Ramos (cell line): Measurements from ENCODE around the gene TMTC2.
"Not testable (repeated sequence)": the region's sequence is repeated elsewhere in the genome, so short reads cannot be mapped to it uniquely, and the experiment has no call there.

Source experiments
- in situ Hi-C: fragments of 300-500 bp; cut with MboI; formaldehyde crosslinking; loops from one replicate; pipeline ENCODE4 v1.14.3; 2022; ENCODE audit warnings: low sequenced_read_pairs; ENCODE audit not compliant: unreplicated experiment

TMTC2 gene

DNA sequence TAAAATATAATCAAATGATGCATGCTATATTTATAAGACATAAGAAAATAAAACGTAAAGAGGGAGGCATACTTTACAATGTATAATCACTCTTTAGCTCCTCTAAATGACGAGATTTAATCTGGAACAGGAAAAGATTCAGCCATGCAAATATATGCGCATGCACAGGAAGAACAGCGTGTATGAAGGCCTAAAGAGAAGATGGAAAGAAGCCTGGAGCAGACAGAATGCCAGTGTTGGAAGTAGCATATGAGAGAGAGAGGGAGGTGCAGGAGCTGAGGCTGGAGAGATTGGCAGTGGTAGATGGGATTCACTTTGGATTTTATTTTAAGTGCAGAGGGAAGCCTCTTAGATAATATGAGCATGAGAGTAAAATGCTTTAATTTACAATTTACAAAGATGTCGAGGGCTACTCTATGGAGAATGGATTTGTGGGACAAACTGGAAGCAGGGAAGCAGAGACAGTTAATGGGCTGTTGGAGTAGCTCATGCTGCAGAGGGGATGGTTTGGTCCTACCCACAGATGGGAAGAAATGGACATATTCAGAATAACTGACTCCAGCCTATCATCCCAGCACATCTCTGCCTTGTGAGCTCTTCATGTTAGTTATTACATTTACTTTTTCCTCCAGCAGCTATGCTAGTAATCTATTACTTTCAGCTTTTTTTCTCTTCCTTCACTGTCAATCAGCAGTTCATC is 411.1 kb downstream of the TMTC2 start:
- in situ Hi-C loops = no loop called here

GRCh38 chr12:83099436-83099835 is 412.7 kb downstream of the TMTC2 start:
- in situ Hi-C loops = no loop called here

GRCh38 chr12:83102499-83102898 is 415.8 kb downstream of the TMTC2 start:
- in situ Hi-C loops = no loop called here

DNA sequence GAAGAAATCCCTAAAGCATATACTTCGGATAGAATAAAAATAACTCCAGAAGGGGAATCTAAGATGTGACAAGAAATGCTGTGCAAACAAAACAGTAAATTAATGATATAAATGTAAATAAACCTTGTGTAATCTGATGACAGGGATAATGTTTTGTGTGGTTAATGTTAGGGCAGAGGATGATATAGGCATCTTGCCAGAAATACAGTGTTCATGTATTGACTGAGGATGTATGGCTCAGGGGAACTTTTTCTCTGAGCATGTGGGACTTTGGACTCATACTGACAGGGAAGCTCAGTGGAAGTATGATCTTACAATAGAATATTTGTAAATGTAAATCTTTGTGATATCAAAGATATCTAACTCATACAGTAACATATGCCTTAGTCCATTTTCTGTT is 420.2 kb downstream of the TMTC2 start:
- in situ Hi-C loops = no loop called here

- in situ Hi-C loops = no loop called here
Observed at GRCh38 chr12:83110424-83110823, 423.7 kb downstream of the TMTC2 start.

- in situ Hi-C loops = no loop called here
Observed at GRCh38 chr12:83113945-83114344, 427.2 kb downstream of the TMTC2 start.

DNA sequence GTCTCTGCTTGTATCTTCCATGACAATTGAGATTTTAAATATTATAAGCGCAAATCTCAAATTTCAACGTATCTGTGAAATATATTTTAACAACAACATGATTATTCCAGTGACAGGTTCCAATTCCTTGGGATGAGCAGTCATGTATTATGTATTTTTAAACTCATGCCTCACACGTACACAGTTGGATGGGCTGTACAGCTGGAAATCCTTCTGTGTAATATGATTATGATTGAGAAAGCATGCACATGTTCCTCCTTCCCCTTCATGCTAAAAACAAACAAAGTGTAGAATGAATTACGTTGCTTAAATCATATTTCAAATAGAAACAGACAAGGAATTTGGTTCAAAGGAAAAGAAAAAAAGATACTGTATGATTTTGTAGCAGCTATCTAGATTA is 428.3 kb downstream of the TMTC2 start:
- in situ Hi-C loops = no loop called here

- in situ Hi-C loops = not testable (repeated sequence)
Observed at GRCh38 chr12:83117926-83118325, 431.2 kb downstream of the TMTC2 start.

- in situ Hi-C loops = no loop called here
Observed at GRCh38 chr12:83121897-83122622, 435.4 kb downstream of the TMTC2 start.

- in situ Hi-C loops = no loop called here
Observed at GRCh38 chr12:83122623-83122934, 435.9 kb downstream of the TMTC2 start.

DNA sequence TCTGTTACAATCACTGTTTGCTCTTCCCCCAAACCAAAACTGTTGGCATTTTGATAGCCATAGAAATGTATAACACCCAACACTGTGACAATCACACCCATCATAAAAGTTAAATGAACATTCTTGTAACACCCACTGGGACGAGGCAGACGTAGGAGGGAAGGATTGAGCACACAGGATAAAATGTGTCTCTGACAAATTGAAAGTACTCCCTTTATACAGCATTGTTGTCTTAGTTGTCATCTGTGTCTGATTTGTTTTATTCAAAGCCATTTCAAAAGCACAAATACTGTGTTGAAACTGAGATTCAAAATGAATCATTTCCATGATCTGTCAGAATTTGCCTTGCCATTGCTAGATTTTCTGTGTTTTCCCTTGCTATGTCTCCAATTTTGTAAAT is 436.3 kb downstream of the TMTC2 start:
- in situ Hi-C loops = no loop called here

- in situ Hi-C loops = no loop called here
Observed at GRCh38 chr12:83128540-83128939, 441.8 kb downstream of the TMTC2 start.

GRCh38 chr12:83130178-83130577 is 443.5 kb downstream of the TMTC2 start:
- in situ Hi-C loops = no loop called here

DNA sequence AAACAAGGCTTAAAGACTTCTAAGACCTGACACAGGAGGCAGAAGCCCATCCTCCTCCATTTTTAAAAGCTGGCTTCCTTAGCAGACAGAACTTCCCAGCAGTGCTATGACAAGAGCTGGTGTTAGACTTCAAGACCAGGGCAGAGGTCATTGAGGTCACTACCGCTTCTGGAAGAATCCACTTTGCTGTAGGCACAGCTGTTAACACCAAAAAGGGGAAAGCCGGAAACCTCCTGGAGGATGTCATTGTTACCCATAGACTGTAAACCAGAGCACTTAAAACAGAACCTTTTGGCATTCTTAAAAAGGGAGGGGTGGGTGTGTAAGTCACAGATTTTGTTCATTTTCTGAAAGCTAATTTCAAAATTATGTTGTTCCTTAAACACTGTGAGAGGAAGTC is 445.7 kb downstream of the TMTC2 start:
- in situ Hi-C loops = no loop called here

GRCh38 chr12:83136411-83136810 is 449.7 kb downstream of the TMTC2 start:
- in situ Hi-C loops = no loop called here

DNA sequence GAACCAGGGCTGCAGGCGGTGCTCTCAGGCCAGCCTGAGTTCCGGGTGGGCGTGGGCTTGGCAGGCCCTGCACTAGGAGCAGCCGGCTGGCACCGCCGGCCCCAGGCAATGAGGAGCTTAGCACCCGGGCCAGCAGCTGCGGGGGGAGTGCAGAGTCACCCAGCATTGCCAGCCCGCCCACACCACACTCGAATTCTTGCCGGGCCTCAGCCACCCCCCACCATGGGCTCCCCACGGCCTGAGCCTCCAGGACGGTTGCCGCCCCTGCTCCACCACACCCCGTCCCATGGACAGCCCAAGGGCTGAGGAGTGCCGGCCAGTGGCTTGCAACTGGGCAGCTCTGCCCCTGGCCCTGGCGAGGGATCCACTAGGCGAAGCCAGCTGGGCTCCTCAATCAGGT is 453.4 kb downstream of the TMTC2 start:
- in situ Hi-C loops = no loop called here

DNA sequence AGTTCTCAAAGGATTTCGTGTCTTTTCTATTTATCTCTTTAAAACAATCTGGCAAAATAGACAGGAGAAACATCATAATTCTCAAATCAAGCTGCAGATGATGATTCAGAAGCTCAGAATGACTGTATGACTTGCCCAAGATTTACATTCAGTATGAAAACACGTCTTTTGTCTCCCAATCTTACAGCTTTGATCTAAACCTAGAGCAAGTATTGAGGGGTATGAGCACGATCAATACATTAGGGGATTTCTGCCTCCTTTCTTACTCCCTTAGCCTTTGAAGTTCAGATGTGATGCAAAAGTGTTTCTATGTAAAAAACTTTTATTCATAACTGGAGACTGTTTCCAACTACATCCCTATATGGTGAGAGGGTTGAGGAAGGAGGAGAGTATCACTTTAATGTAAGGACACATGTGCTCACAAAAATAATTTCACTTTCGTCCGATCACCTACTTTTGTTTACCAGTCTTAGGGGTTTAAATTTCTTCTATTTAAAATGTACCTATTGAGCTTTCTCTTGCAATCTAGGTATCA is 454.8 kb downstream of the TMTC2 start:
- in situ Hi-C loops = no loop called here

DNA sequence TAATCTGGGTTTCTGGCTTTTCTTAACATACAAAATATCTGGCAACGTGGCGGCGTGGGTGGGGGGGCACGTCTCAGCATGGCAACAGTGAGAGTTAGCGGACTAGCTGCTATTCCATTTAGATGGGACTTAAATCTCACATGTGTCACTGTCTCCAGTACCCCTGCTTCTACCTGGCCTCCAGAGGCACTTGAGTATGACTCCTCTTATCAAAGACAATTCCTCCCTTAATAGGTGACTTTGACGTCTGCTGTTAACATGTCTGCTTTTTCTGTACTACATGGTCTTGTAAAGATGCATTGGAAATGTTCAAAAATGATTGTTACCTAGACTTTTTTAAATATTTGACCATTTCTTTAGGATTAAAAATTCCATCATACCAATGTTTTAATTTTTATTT is 456.2 kb downstream of the TMTC2 start:
- in situ Hi-C loops = no loop called here

DNA sequence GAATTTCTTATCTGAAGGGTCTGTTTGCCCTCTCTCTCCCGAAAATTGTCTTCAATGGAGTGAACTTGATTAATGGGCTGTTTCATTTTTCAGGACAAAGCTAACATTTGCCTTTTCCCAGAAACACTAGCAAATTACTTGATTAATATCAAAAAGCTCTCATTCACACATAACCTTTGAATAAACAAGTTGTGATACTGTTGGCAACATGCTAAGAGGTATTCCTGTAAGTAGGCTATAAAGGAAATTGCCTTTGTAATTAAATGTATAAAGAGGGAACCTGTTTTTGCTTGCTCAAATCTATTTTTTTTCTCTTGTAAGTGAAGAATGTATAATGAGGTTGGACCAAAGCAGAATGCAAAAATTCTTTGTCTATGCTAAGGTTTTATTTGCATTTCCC is 457.2 kb downstream of the TMTC2 start:
- in situ Hi-C loops = no loop called here

DNA sequence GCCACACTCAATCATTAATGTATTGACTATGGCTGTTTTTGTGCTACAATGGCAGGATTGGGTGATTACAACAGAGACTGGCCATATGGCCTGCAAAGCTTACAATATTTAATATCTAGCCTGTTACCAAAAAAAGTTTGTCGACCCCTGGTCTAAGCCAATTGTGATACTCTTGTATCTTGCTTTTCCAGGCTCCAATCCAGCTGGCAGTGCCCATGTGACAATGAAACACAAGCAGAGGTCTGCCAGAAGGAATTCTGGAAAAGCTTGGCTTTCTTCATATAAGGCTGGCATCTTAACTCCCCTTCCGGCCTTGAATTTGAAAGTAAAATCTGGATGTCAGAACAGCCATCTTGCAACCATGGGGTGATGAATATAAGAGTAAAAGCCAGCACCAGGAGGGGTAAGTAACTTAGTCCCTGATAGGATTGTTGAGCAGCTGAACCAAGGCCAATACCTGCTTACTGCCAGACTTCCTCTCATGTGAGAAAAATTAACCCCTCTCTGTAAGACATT is 458.7 kb downstream of the TMTC2 start:
- in situ Hi-C loops = no loop called here

DNA sequence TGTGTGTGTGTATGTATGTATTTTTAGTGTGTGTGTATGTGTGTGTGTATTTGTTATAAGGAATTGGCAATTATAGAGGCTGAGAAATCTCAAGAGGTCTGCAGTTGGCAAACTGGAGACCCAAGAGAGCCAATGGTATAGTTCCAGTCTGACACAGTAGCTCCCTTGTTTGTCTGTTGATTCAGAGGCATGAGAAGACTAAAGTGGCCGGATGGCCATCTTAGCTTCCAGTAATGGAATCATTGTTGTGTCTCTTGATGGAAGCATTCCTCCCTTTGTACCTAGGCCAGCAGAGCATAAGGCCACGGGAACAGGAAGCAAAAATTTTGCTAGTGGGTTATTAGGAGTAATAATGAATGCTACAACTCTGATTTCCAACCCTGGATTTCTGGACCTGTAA is 460.6 kb downstream of the TMTC2 start:
- in situ Hi-C loops = no loop called here

DNA sequence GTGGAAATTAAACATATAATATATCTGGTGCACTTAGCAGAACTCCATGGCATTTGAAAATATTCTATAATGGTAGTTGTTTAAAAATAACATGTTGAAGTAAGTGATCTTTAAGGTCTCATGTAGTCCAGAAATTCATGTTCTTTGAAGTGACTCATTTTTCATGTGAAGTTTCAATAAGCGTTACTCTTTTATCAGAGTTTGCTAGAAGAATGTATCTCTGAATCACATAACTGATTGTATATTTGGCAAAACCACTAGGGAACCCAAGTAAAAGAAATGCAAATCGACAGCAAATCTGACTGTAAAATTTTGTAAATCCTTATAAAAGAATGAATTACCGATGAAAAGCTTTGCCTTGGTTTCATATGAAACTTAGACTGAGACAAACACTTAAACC is 463.3 kb downstream of the TMTC2 start:
- in situ Hi-C loops = no loop called here
